ENCODE results near the gene FSTL4.

Gene FSTL4

GRCh38 chr5:133381041-133381440, 231.3 kb downstream of the FSTL4 start:
- no peak for DNase-seq

DNA sequence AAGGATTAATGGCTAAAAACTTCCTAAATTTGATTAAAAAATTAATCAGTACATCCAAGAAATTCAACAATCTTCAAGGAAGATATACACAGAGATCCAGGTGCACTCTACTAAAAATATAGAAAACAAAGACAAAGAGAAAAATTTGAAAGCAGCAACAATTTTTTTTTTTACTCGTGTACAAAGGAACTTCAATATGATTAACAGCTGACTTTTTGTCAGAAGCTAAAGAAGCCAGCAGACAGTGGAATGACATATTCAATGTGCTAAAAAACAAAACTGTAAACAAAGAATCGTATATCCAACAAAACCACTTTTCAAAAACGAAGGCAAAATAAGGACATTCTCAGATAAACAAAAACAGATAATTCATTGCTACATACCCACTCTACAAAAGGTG, 234.6 kb downstream of the FSTL4 start:
- DNase-seq: no peak

DNA sequence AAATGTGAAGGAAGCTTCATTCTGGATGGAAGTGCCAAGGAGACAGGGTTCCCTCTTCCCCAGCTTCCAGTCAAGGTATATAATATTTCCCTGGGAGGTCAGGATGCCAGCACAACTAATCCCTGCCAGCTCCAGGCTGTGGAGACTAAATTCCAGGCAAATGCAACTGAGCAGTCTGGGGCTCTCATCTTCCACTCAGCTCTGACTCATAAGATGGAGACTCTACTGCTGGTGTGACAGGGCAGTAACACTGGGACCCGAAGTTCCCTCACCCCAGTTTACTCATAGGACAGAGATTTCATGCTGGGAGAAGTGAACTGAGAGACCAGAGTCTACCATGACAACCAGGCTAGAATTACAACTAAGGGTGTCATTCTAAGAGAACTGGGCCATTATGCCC, 235.4 kb downstream of the FSTL4 start:
- no peak for DNase-seq

DNA sequence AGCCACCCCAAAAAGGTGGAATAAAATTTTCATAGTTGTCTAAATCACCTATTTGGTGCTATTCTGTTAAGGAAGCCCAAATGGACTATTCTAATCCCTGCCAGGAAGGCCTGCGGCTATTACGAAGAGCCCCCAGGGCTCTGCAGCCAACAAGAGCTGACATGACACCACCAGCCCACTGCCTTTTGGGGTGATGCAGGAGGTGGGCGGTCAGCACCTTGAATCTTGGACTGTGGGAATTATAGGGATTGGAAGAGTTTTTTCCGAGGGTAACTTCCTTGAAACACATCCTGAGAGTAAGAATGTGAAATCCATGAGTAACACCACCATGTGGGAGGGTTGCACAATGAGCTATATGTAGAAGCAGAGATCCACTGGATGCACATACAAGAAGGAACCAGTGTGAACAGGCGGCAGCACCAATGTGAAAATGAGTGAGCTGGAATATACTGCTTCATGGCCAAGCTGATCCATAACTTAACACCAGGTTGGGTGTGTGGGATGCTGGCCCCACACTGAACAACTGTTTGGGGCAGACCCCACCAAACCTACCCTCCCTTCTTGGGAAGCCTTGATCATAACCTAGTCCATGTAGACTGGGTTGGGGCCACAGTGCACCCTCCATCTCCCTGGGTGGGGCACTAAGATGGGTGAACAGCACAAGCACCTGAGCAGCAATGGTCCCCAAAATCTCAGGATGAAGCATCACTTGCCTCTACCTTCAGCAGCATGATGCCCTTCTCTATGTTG, 239.0 kb downstream of the FSTL4 start:
- no peak for DNase-seq

GRCh38 chr5:133372293-133372937, 239.9 kb downstream of the FSTL4 start:
- no peak for DNase-seq

DNA sequence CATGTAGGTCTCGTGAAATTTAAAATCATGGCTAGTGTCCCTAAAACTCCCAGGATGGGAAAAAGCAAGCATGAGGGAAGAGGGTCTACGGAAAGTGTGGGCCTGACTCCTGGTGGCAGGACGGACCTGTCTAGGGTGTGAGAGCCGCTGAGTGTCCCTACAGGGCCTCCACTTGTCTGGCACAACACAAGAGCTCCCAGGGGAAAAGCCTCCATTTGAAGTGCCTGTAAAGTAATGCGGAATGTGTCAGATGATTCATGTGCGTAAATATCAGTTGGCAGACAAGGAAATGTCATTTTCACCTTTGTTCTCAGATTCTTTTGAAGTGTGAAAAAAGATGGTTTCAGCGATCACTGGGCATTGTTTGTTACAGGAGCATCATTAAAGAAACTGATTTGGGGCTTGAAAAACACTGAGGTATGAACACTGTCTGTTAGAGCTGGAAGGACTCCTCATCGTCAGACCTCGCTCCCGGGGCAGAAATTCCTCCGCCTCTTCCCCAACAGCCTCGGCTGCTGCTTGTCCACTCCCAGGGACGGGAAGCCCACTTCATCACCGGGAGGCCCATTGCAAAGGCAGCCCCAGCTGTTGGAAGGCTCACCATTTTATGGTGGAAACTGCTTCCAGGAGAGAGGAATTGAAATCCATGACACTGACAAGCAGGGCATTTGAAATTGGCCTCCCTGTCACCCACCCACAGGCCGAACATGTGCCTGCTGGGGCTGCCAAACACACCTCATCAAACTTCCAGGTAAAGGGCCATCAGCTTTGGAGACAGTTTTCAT, 240.8 kb downstream of the FSTL4 start:
- DNase-seq: no peak

DNA sequence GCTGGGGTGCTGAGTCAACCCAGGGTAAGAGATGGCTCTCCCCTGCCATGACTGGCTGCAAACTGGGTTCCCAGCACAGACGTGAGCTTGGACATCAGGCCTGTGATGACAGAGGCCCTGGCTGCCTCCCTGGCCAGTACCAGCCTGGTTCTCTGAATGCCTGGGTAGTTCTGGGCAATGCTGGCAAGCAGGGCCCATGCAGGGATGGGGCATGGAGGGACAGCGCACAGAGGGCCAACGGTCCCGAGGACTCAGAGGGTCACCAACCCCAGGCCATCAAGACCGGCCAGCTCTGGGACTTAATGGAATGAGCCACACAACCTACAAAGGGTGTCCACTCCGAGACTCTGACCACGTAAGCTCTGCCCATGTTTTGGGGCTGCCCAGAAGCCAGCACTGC, 241.4 kb downstream of the FSTL4 start:
- DNase-seq: no peak

GRCh38 chr5:133370036-133370831, 242.1 kb downstream of the FSTL4 start:
- DNase-seq: no peak

DNA sequence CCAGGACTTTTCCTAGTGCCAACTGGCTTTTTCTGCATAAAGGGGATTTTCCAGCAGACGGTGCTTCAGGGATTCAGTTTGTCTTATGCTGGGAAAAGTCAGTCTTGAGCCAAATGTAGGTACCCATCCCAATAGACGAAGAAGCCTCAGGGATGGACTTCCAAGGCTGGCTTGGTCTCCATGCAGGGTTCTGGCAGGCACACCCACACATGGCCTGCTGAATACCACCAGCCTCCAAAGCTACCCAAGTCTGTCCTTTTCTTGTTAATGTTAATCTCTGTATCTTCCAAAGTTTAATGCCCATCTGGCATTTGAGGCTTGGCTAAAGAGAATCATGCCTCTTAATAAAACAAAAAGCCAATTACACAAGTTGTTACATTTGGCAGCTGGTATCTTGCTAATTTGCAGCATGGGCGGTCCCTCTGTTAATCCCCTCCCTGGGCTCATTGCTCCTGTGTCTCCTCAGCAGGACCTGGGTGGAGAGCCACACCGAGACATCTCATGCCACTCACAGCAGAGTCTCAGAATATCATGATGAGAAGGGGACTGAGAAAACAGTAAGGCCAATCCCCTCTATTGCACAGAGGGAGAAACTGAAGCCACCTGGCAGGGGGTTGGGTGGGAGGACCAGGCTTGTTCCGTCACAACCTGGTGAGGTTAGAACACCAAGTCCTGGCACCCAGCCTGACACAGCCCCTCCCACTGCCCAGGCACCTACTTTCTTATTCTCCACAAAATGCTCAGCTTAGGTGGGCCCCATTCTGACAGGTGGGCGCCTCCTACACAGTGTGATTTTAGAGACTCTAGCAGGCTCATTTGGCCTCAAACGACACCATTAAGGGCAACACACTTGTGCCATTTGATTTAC, 243.2 kb downstream of the FSTL4 start:
- DNase-seq: no peak

DNA sequence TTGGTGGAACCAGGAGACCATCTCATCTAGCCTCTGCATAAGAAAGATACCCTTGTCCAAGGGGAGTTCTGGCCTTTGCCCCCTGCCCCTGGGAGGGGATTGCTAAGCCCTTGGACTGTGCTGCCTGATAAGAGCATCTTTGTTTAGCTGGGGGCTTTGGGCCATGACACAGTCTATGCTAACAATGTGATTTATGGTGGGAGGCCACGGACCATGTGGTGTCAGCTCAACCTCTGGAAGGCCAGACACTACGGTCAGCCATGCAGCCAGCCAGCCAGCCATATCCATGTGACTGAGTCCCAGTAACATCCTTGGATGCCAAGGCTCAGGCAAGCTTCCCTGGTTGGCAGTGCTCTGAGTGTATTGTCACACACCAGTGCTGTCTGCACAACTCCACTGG, 244.4 kb downstream of the FSTL4 start:
- DNase-seq: no peak

GRCh38 chr5:133367071-133367786, 245.1 kb downstream of the FSTL4 start:
- no peak for DNase-seq

GRCh38 chr5:133366438-133366837, 245.9 kb downstream of the FSTL4 start:
- DNase-seq: no peak

- DNase-seq: no peak
Measured at GRCh38 chr5:133365738-133366137, 246.6 kb downstream of the FSTL4 start.

DNA sequence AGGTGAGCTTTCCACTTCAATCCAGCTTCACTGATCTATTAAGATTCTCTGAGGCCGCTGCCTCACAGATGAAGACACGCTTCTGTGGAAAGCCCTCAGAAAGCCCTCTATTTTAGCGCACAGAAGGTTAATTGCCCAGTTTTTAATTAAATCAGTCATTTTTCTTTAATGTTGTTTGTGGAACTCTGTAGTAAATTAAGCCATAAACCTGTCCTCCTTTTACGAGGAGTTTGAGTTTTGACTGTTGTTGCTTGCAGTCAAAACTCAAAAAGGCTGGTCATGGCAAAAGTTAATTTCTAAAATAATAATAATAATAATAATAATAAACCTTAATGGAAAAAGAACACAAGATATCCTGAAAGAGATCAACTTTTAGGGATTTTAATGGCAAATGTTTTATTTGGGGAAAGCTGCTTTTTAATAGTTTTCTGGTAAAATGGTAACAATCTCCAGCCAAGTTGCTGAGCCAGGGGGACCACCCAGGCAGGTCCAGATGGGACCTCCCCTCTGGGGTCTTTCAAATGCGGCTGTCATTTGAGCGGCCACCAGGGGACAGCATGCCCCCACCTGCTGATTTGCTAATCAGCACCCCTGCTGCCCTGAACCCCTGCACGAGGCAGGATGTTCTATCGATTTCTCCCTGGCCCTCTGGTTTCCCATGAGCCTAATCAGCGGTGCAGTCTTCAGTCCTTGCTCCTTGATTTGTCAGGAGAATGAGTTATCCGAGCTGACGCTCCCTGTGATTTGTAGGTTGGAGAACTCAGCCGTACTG, 247.2 kb downstream of the FSTL4 start:
- no peak for DNase-seq

DNA sequence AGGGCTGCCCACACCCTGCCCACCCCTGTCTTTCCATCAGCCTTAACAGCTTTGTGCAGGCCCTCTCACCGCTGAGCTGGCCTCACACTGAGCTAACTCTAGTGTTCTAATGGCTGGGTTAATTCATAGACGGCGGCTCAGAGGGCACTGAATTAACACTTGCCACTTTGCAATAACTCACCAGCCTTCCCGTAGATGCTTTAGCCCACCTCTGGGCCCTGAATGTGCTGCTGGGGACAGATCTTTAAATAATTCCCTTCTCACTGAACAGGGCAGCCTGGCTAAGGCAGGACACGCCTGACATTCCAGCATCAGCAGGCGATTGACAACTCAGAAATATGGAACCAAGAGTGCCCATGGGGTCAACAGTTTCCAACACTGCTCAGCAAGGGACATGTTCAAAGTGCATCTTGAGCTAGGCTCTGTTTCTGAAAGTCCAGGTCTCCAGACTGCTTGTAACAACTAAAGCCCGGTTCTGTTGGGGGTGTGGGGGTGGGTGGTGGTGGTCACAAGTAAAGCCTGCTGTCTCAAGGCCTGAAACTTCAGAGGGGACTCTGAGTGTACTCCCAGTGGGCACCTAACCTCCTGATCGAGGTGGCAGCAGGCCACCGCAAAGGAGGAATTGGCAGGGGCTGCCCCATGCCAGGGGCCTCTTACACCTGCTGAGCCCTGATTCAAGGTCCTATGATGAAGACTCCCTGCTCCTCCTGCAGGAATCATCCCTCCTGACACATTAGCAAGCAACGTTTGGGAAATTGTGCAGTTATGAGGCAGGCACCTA, 248.3 kb downstream of the FSTL4 start:
- DNase-seq: no peak

DNA sequence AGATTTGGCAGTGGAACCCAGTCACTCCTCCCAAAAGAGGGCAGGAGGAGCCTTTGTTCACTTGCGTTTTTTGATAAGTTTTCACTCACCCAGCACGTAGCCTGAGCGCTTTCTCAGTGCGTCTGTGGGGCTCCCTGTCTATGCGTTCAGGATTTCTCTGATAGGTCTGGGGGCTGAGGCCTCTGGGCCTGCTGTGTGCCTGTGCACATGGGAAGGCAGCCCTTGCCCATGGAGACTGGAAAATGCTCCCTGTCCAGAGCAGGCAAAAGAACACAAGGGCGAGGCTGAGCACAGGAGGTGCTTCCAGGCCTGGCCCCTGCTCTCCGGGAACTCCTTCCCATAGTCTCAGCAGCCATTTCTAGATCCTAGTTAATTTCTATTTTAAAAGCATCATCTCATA, 249.9 kb downstream of the FSTL4 start:
- DNase-seq: no peak

- no peak for DNase-seq
Measured at GRCh38 chr5:133361922-133362321, 250.4 kb downstream of the FSTL4 start.

- no peak for DNase-seq
Measured at GRCh38 chr5:133360693-133361472, 251.5 kb downstream of the FSTL4 start.

DNA sequence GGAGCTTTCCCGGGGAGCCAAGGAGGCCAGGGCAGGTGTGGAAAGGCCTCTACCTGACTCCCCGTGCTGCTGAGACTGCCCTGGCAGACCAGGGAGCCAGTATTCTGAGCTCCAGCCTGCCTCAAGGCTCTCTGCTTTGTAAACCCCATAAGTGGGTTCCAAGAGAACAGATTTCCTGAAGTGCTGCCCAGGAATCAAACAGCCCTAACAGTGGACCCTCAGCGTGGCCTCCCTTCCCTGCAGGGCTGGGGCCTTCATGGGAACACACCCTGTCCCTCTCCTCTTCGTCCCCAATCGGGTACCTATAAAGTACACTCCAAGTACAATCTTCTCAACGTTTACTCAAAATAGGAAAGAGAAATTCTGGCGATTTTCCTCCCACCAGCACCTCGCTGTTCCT, 252.5 kb downstream of the FSTL4 start:
- DNase-seq: no peak
